ENCODE results near the gene PHYHD1. TPM values are rescaled to one million over a fixed set of nuclear protein-coding genes. Genes with fewer than 3 reads are reported as not detected.
"Not testable (repeated sequence)": the region's sequence is repeated elsewhere in the genome, so short reads cannot be mapped to it uniquely, and the experiment has no call there.

PHYHD1 gene
- total RNA-seq, 2 donors from 2014 or later: 1.8 to 6.6 TPM

DNA sequence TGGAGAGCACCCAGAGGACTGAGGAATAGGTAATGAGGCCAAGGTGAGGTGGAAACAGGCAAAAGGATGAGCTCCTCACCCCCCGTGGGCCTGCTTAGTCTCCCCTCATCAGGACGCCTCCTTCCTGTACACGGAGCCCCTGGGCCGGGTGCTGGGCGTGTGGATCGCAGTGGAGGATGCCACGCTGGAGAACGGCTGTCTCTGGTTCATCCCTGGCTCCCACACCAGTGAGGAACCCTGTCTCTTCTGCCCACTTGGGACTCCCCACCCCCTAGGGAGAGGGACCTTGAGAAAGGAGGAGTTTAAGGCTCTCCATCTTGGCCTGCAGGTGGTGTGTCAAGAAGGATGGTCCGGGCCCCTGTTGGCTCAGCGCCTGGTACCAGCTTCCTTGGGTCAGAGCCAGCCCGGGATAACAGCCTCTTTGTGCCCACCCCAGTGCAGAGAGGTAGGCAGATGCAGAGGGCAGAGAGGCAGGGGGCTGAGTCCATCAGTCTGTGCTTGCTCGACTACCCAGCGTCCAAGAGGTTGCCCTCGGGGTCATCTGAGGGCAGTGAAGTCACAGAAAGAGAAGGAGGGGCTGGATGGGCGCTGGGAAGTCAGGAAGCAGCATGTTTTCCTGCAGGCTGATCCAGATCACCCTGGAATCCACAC is 19.6 kb downstream of the PHYHD1 start:
- no peak overlapping the region for H3K4me3 ChIP-seq
- intact Hi-C loops (cut with DNase I): no loop called here
- DNase-seq: no peak
- H3K4me1 ChIP-seq: no peaks in the 10 kb centered on the region
- H3K27ac ChIP-seq: no peak overlapping the region
- H3K27me3 ChIP-seq: no peaks in the 10 kb centered on the region
- no peak overlapping the region for H3K9ac ChIP-seq (ENCODE audit: low read depth in 2 of 2, low read length in 2 of 2)
- H3K36me3 ChIP-seq: no peaks in the 10 kb centered on the region
- TF ChIP-seq, protein P1, sequence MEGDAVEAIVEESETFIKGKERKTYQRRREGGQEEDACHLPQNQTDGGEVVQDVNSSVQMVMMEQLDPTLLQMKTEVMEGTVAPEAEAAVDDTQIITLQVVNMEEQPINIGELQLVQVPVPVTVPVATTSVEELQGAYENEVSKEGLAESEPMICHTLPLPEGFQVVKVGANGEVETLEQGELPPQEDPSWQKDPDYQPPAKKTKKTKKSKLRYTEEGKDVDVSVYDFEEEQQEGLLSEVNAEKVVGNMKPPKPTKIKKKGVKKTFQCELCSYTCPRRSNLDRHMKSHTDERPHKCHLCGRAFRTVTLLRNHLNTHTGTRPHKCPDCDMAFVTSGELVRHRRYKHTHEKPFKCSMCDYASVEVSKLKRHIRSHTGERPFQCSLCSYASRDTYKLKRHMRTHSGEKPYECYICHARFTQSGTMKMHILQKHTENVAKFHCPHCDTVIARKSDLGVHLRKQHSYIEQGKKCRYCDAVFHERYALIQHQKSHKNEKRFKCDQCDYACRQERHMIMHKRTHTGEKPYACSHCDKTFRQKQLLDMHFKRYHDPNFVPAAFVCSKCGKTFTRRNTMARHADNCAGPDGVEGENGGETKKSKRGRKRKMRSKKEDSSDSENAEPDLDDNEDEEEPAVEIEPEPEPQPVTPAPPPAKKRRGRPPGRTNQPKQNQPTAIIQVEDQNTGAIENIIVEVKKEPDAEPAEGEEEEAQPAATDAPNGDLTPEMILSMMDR (IDR thresholded peaks at IDR 0.05): no peak
- H3K9me3 ChIP-seq: no peaks in the 10 kb centered on the region

DNA sequence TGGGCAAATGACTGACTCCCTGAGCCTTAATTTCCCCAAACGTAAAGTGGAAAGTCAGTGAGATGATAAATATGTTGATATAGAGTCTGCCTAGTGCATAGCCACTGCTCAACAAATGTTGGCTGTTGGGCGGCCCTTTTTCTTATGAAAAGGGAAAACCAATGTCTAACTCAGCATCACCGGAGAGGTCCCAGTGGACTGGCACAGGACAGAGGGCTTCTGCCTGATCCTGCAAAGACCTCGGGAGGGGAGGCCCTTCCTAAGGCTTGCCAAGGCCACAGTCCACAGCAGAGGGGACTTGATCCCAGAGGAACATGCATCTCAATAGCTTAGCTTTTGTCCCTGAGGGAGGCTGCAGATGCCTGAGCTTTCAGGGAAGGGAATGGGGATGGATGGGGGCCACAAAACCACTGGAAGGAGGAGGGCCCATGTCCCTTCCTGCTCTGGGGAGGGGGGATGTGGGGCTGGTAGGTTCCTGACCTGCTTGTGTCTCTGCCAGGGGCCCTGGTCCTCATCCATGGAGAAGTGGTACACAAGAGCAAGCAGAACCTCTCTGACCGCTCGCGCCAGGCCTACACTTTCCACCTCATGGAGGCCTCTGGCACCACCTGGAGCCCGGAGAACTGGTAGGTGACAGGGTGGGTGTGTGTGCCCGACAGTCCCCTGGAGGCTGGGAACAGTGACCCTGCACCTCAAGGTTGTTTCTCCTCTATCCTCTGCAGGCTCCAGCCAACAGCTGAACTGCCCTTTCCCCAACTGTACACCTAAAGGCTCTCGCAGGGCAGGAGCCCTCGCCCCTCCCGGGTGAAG is 20.4 kb downstream of the PHYHD1 start:
- H3K36me3 ChIP-seq: no peaks in the 10 kb centered on the region

DNA sequence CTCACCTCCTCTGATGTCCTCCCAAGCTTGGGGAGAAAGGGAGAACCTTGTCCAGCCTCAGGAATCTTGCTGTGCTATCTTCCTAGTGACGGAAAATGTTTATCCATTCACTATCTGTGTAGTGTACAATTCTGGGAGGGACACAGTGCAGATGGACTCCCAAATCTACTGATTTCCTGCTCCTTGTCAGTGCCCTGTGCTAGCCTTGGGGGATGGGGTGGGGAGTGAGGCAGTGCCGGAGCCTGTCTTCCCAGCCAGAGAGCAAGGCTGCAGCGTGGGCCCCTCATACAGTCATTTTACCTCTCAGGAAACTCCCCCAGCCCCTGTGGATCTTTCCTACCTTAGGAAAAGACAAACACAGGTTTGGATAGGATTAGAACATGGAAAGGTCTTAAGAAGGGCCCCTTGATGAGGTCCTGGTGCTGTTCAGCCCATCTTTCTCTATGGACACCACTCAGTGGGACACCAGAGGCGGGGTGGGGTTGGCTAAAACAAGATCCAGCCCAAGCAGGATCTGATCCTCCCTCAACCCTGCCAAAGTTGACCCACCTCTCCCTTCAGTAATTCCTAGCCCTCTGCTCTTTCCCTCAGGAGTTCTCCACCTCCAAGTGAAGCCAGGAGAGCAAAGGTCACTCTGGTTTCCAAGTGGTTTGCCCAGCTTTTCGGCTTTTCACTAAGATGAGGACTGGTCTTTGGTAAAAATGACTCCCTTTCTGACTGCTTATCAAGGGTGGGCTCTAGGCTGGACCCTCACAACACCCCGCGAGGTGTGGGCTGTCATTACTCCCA is 23.2 kb downstream of the PHYHD1 start:
- no peak overlapping the region for H3K27ac ChIP-seq
- no peaks in the 10 kb centered on the region for H3K36me3 ChIP-seq

More for the DNA sequence above, 20.4 kb downstream of the PHYHD1 start:
- Histone ChIP-seq H3K9ac (ENCODE audit: low read depth in 2 of 2, low read length in 2 of 2) (no peak overlapping the region), H3K4me3 (no peak overlapping the region), H3K27ac (no peak overlapping the region), H3K27me3 (no peaks in the 10 kb centered on the region), H3K9me3 (no peaks in the 10 kb centered on the region), H3K4me1 (no peaks in the 10 kb centered on the region)
- intact Hi-C loops (cut with DNase I): no loop called here
- TF ChIP-seq, protein P1 (IDR thresholded peaks at IDR 0.05): no peak
- DNase-seq: no peak

DNA sequence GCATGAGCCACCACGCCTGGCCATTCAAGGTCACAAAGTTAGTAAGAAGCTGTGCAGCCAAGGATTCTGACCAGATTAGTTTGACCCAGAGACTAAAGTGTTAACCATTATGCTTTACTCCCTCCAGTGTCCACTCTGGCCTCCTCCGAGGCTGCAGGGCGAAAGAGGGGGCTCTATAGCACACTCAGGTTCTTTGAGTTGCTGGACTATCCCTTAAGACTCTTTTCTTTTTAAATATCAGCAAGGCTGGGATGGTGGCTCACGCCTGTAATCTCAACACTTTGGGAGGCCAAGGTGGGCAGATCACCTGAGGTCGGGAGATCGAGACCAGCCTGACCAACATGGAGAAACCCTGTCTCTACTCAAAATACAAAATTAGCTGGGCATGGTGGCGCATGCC is 24.2 kb downstream of the PHYHD1 start:
- intact Hi-C loops (cut with DNase I); H3K4me3 ChIP-seq; H3K4me1 ChIP-seq; H3K36me3 ChIP-seq; DNase-seq; H3K9me3 ChIP-seq; H3K9ac ChIP-seq (ENCODE audit: low read depth in 2 of 2, low read length in 2 of 2); H3K27ac ChIP-seq; H3K27me3 ChIP-seq: not testable (repeated sequence)

More for the DNA sequence above, 23.2 kb downstream of the PHYHD1 start:
- intact Hi-C loops (cut with DNase I): no loop called here
- Histone ChIP-seq H3K4me3 (no peak overlapping the region), H3K27me3 (no peaks in the 10 kb centered on the region), H3K9me3 (no peaks in the 10 kb centered on the region), H3K9ac (ENCODE audit: low read depth in 2 of 2, low read length in 2 of 2) (no peak overlapping the region), H3K4me1 (peaks cover 5% of the 10 kb centered on the region)
- TF ChIP-seq, protein P1 (IDR thresholded peaks at IDR 0.05): no peak
- DNase-seq: no peak

DNA sequence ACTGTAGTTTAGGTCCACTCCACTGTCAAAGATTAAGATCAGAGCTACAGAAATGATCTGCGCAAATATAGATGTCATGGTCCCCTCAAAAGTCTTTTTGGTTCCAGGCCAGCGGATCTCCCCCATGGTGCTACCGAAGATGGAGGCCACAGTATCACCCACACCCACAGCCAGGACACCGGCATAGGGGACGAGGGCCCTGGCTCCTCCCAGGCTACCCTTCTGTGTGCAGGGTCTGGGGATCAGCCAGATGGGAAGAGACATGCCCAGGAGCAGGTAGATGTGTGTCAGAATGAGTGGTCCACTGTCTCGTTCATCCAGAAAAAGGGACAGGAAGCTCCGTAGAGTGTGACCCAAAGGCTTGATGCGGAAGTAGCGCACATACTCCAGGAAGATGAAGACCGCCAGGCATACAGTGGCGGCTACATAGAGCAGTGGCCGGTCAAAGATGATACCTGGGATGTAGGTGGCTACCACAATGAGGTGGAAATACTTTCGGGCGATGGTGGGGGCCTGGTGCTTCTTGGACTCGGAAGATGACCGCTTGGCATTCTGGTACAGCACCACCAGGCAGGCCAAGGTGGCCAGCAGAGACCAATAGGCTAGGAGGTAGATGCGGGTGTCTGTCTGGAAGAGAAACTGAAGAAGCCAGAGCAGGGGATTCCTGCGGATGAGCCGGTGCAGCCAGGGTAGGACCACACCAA is 25.2 kb downstream of the PHYHD1 start:
- TF ChIP-seq, protein P1 (IDR thresholded peaks at IDR 0.05): no peak
- H3K4me1 ChIP-seq: peaks cover 5% of the 10 kb centered on the region
- no peaks in the 10 kb centered on the region for H3K9me3 ChIP-seq
- intact Hi-C loops (cut with DNase I): no loop called here
- H3K27me3 ChIP-seq: no peaks in the 10 kb centered on the region
- no peak for DNase-seq
- no peak overlapping the region for H3K9ac ChIP-seq (ENCODE audit: low read depth in 2 of 2, low read length in 2 of 2)
- H3K36me3 ChIP-seq: no peaks in the 10 kb centered on the region
- H3K27ac ChIP-seq: no peak overlapping the region
- H3K4me3 ChIP-seq: no peak overlapping the region
